Neural progenitor cell (in vitro differentiated cells): Measurements from ENCODE around the gene HES7. TPM values are rescaled to one million over a fixed set of nuclear protein-coding genes. Genes with fewer than 3 reads are reported as not detected.

Experiments used
- DNase-seq: peaks from one replicate; pipeline ENCODE4 v3.0.0-alpha.2; 2016; ENCODE audit warnings: low spot score
- H2AFZ ChIP-seq: fragments of 200-600 bp; sonication (generic); replicated peaks from 2 replicates; pipeline ENCODE4 v1.6.1; 2016; ENCODE audit warnings: antibody characterized with exemption
- H3F3A ChIP-seq: fragments of 200-600 bp; sonication (generic); 2 replicates; pipeline ENCODE4 v1.6.1; 2016; ENCODE audit warnings: antibody characterized with exemption, low read depth
- H3K27ac ChIP-seq: fragments of 200-600 bp; sonication (generic); 2 replicates; pipeline ENCODE4 v1.5.1; 2016; ENCODE audit warnings: mild to moderate bottlenecking
- H3K27me3 ChIP-seq: fragments of 200-600 bp; sonication (generic); 2 replicates; pipeline ENCODE4 v1.6.1; 2016; ENCODE audit warnings: mild to moderate bottlenecking, moderate library complexity
- H3K36me3 ChIP-seq: fragments of 200-600 bp; sonication (generic); 2 replicates; pipeline ENCODE4 v1.5.1; 2016
- H3K4me1 ChIP-seq: fragments of 200-600 bp; sonication (generic); 2 replicates; pipeline ENCODE4 v1.6.1; 2016; ENCODE audit warnings: mixed run types
- H3K4me2 ChIP-seq: fragments of 200-600 bp; sonication (generic); 2 replicates; pipeline ENCODE4 v1.6.1; 2016
- H3K4me3 ChIP-seq: fragments of 200-600 bp; sonication (generic); 2 replicates; pipeline ENCODE4 v1.5.1; 2016
- H3K79me2 ChIP-seq: fragments of 200-600 bp; sonication (generic); 2 replicates; pipeline ENCODE4 v1.6.1; 2016; ENCODE audit warnings: low read depth
- H3K9ac ChIP-seq: fragments of 200-600 bp; sonication (generic); 2 replicates; pipeline ENCODE4 v1.6.1; 2016
- H3K9me3 ChIP-seq: fragments of 200-600 bp; sonication (generic); 2 replicates; pipeline ENCODE4 v1.5.1; 2016; ENCODE audit warnings: low read depth
- H4K20me1 ChIP-seq: fragments of 200-600 bp; sonication (generic); 2 replicates; pipeline ENCODE4 v1.6.1; 2016; ENCODE audit warnings: low read depth
- H3K27ac Mint-ChIP-seq: 3 replicates; pipeline ENCODE4 v1.8.0; 2021; ENCODE audit warnings: mixed read lengths
- H3K27me3 Mint-ChIP-seq: 2 replicates; pipeline ENCODE4 v1.8.0; 2022; ENCODE audit warnings: low read depth, mild to moderate bottlenecking, inconsistent platforms, moderate library complexity, mixed read lengths; ENCODE audit not compliant: insufficient read depth
- H3K36me3 Mint-ChIP-seq: 3 replicates; pipeline ENCODE4 v1.8.0; 2021; ENCODE audit warnings: mixed read lengths
- H3K4me1 Mint-ChIP-seq: 3 replicates; pipeline ENCODE4 v1.8.0; 2021; ENCODE audit warnings: mixed read lengths
- H3K4me3 Mint-ChIP-seq: 3 replicates; pipeline ENCODE4 v1.8.0; 2021; ENCODE audit warnings: mild to moderate bottlenecking, moderate library complexity, mixed read lengths
- H3K9me3 Mint-ChIP-seq: 3 replicates; pipeline ENCODE4 v1.8.0; 2020; ENCODE audit warnings: mixed read lengths
- EZH2 ChIP-seq: fragments of 200-600 bp; sonication (generic); IDR thresholded peaks from 2 replicates; pipeline ENCODE4 v1.6.1; 2017; ENCODE audit warnings: antibody characterized with exemption, mild to moderate bottlenecking, moderate library complexity
- EZH2phosphoT487 ChIP-seq: fragments of 200-600 bp; sonication (generic); IDR thresholded peaks from 2 replicates; pipeline ENCODE4 v1.6.1; 2017; ENCODE audit warnings: antibody characterized with exemption
- total RNA-seq: library from RNA; depleted of rRNA; stranded (reverse); fragments of >200 nt; gene quantifications from 2 replicates; pipeline ENCODE4 v1.2.3, GENCODE V29; 2015; ENCODE audit warnings: low replicate concordance
- TF ChIP-seq, protein P1 (sequence below): fragments of 200-600 bp; sonication (generic); IDR thresholded peaks from 2 replicates; pipeline ENCODE4 v1.5.1; 2017; ENCODE audit warnings: antibody characterized with exemption, mild to moderate bottlenecking

The HES7 gene
- total RNA-seq, 1 donor from 2014 or later: not detected

DNA sequence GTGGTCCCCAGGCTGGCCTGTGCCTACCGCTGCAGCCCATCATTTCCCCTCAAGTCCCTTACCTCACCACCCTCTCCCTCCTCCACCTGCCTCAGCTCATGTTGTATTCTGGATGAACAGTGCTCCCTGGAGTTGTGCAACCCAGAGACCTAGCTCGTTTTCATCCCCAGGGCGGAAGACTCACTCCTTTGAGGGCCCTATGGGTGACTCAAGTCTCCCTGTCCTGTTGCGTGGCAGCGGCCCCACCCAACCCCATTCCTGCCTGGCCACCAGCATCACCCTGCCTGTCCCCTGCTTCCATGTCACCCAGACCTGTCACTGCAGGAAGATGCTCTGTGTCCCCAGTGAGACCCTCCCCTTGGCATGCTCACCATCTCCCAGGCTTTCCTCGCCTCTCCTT, 39.7 kb downstream of the HES7 start:
- Histone ChIP-seq H3K9ac (no peak overlapping the region), H4K20me1 (no peaks in the 10 kb centered on the region), H3K4me3 (no peak overlapping the region), H3K4me1 (peaks cover 4% of the 10 kb centered on the region), H3F3A (no peaks in the 10 kb centered on the region), H3K27ac (no peak overlapping the region), H2AFZ (no peak overlapping the region), H3K79me2 (no peaks in the 10 kb centered on the region), H3K9me3 (no peaks in the 10 kb centered on the region), H3K36me3 (no peaks in the 10 kb centered on the region), H3K27me3 (peaks cover 35% of the 10 kb centered on the region), H3K4me2 (no peak overlapping the region)
- H3K27me3 Mint-ChIP-seq: peaks cover 20% of the 10 kb centered on the region
- no peaks in the 10 kb centered on the region for H3K9me3 Mint-ChIP-seq
- no peak overlapping the region for H3K4me3 Mint-ChIP-seq
- no peak overlapping the region for H3K27ac Mint-ChIP-seq
- TF ChIP-seq EZH2phosphoT487: no peak
- TF ChIP-seq, protein P1, sequence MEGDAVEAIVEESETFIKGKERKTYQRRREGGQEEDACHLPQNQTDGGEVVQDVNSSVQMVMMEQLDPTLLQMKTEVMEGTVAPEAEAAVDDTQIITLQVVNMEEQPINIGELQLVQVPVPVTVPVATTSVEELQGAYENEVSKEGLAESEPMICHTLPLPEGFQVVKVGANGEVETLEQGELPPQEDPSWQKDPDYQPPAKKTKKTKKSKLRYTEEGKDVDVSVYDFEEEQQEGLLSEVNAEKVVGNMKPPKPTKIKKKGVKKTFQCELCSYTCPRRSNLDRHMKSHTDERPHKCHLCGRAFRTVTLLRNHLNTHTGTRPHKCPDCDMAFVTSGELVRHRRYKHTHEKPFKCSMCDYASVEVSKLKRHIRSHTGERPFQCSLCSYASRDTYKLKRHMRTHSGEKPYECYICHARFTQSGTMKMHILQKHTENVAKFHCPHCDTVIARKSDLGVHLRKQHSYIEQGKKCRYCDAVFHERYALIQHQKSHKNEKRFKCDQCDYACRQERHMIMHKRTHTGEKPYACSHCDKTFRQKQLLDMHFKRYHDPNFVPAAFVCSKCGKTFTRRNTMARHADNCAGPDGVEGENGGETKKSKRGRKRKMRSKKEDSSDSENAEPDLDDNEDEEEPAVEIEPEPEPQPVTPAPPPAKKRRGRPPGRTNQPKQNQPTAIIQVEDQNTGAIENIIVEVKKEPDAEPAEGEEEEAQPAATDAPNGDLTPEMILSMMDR: no peak
- no peak for TF ChIP-seq EZH2
- H3K36me3 Mint-ChIP-seq: no peaks in the 10 kb centered on the region
- H3K4me1 Mint-ChIP-seq: no peaks in the 10 kb centered on the region
- DNase-seq: no peak

DNA sequence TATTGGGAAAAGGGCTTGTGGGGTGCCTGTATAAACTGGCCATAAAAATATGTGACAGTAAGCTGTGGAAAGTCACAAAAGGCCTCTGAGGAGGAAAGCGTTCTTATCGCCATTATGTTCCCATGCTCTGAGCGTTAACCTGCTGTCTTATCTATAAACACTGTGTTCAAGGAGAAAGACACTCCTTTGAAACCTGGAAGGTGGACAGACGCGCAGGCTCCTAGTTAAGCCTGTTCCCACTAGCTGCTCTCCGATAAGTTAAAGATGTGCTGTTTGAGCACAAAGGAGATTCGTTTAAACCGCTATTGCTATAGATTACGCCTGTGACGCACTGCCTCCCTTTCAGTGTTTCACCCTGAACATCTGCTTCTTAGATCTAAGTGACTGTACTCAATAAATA, 41.6 kb downstream of the HES7 start:
- peaks cover 4% of the 10 kb centered on the region for H3K4me1 ChIP-seq
- TF ChIP-seq, protein P1: no peak
- TF ChIP-seq EZH2phosphoT487: no peak
- no peak for TF ChIP-seq EZH2
- no peaks in the 10 kb centered on the region for H3K79me2 ChIP-seq
- H3K27ac ChIP-seq: no peak overlapping the region
- H3K4me3 Mint-ChIP-seq: no peak overlapping the region
- H3K36me3 ChIP-seq: no peaks in the 10 kb centered on the region
- no peak overlapping the region for H3K27ac Mint-ChIP-seq
- no peaks in the 10 kb centered on the region for H3F3A ChIP-seq
- peaks cover 2% of the 10 kb centered on the region for H3K9me3 Mint-ChIP-seq
- no peak overlapping the region for H2AFZ ChIP-seq
- no peaks in the 10 kb centered on the region for H4K20me1 ChIP-seq
- no peak overlapping the region for H3K9ac ChIP-seq
- H3K4me3 ChIP-seq: no peak overlapping the region
- no peaks in the 10 kb centered on the region for H3K36me3 Mint-ChIP-seq
- no peak overlapping the region for H3K4me2 ChIP-seq
- H3K27me3 ChIP-seq: peaks cover 47% of the 10 kb centered on the region
- no peaks in the 10 kb centered on the region for H3K4me1 Mint-ChIP-seq
- H3K27me3 Mint-ChIP-seq: peaks cover 21% of the 10 kb centered on the region
- H3K9me3 ChIP-seq: no peaks in the 10 kb centered on the region
- DNase-seq: no peak

DNA sequence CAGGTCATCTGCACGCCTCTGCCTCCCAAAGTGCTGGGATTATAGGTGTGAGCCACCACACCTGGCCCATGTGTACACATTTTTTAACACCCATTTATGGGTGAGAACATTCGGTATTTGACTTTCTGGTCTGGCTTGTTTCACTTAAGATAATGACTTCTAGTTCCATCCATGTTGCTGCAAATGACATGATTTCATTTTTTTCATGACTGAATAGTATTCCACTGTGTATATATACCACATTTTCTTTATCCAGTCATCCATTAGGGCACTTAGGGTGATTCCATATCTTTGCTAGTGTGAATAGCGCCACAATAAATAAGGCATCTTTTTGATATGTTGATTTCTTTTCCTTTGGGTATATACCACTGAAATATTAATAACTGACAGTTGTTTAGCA, 42.0 kb downstream of the HES7 start:
- no peaks in the 10 kb centered on the region for H3K9me3 ChIP-seq
- no peak overlapping the region for H2AFZ ChIP-seq
- Mint-ChIP-seq H3K36me3 (no peaks in the 10 kb centered on the region), H3K4me3 (no peak overlapping the region), H3K9me3 (peaks cover 2% of the 10 kb centered on the region), H3K4me1 (no peaks in the 10 kb centered on the region), H3K27me3 (peaks cover 21% of the 10 kb centered on the region), H3K27ac (no peak overlapping the region)
- no peaks in the 10 kb centered on the region for H3K79me2 ChIP-seq
- H3K4me3 ChIP-seq: no peak overlapping the region
- TF ChIP-seq EZH2phosphoT487 (no peak), EZH2 (no peak)
- TF ChIP-seq, protein P1: no peak
- H3K4me2 ChIP-seq: no peak overlapping the region
- H3F3A ChIP-seq: no peaks in the 10 kb centered on the region
- peaks cover 51% of the 10 kb centered on the region for H3K27me3 ChIP-seq
- H3K9ac ChIP-seq: no peak overlapping the region
- no peak overlapping the region for H3K27ac ChIP-seq
- H4K20me1 ChIP-seq: no peaks in the 10 kb centered on the region
- DNase-seq: no peak
- peaks cover 4% of the 10 kb centered on the region for H3K4me1 ChIP-seq
- H3K36me3 ChIP-seq: no peaks in the 10 kb centered on the region
